Astrocyte of the spinal cord (primary cell): ENCODE measurements around the gene MAFF.

Experiments used
- DNase-seq: peaks from one replicate; pipeline ENCODE4 v3.0.0; 2011; ENCODE audit warnings: low read depth, low spot score
- H3K4me3 ChIP-seq: 2 replicates; pipeline ENCODE4 v1.5.1; 2011; ENCODE audit warnings: low read depth, mild to moderate bottlenecking, low read length, moderate library complexity
- in situ Hi-C: cut with HindIII; loops from 2 replicates; pipeline ENCODE4 v1.10.0; 2017; ENCODE audit warnings: low sequenced_read_pairs
- TF ChIP-seq, protein P1 (sequence below): IDR thresholded peaks from 2 replicates; pipeline ENCODE4 v1.5.1; 2012; ENCODE audit warnings: low read depth, mild to moderate bottlenecking, low read length, inconsistent platforms

The MAFF gene

GRCh38 chr22:38193580-38193979, 8.2 kb upstream of the MAFF start:
- TF ChIP-seq, protein P1, sequence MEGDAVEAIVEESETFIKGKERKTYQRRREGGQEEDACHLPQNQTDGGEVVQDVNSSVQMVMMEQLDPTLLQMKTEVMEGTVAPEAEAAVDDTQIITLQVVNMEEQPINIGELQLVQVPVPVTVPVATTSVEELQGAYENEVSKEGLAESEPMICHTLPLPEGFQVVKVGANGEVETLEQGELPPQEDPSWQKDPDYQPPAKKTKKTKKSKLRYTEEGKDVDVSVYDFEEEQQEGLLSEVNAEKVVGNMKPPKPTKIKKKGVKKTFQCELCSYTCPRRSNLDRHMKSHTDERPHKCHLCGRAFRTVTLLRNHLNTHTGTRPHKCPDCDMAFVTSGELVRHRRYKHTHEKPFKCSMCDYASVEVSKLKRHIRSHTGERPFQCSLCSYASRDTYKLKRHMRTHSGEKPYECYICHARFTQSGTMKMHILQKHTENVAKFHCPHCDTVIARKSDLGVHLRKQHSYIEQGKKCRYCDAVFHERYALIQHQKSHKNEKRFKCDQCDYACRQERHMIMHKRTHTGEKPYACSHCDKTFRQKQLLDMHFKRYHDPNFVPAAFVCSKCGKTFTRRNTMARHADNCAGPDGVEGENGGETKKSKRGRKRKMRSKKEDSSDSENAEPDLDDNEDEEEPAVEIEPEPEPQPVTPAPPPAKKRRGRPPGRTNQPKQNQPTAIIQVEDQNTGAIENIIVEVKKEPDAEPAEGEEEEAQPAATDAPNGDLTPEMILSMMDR = no peak
- no peak for DNase-seq
- in situ Hi-C loops = loop anchor here (25.0 kb wide), 1 partner anchor 119 kb away; the partner anchor contains the start of gene CSNK1E
- H3K4me3 ChIP-seq = no peak overlapping the region

DNA sequence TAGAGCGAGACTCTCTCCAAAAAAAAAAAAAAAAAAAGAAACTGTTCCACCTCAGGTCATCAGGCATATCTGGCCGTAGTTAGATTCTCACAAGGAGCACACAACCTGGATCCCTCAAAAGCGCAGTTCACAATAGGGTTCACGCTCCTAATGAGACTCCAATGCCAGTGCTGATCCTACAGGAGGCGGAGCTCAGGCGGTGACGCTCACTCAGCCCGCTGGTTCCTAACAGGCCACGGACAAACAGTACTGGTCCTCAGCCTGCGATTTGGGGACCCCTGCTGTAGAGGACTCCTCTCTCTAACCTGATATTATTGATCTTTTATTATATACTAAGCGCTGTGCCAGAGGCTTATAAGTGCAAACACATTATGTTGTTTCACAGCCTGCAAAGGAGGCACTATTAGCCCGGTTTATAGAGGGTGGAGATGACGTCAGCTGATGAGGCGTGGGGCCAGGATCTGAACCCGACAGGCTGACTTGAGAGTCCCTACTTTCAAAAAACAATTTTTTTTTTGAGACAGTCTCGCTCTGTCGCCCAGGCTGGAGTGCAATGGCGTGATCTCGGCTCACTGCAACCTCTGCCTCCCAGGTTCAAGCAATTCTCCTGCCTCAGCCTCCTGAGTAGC, 4.9 kb upstream of the MAFF start:
- TF ChIP-seq, protein P1 = no peak
- no peak for DNase-seq
- in situ Hi-C loops = loop anchor here (25.0 kb wide), 1 partner anchor 115 kb away; the partner anchor contains the start of gene CSNK1E
- H3K4me3 ChIP-seq = no peak overlapping the region

- in situ Hi-C loops = loop anchor here (25.0 kb wide), 1 partner anchor 112 kb away; the partner anchor contains the start of gene CSNK1E
- DNase-seq = no peak
- TF ChIP-seq, protein P1 = no peak
- no peak overlapping the region for H3K4me3 ChIP-seq
These were observed 1.8 kb upstream of the MAFF start for GRCh38 chr22:38199826-38200559.

DNA sequence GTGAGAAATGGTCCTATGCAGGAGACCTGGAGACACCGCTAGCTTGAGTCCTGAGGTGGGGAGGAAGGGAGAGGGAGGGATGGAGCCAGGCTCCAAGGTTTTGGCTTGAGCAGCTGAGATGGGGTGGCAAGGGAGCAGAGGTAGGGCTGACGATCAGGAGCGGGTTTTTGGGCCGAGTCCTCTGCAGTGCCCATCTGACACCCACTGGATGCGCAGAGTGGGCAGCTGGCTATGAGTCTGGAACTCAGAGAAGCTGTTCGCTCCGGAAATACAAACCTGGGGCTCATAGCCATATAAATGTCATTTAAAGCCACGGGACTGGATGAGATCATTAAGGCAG, 453 bp upstream of the MAFF start:
- in situ Hi-C loops = no loop called here

DNA sequence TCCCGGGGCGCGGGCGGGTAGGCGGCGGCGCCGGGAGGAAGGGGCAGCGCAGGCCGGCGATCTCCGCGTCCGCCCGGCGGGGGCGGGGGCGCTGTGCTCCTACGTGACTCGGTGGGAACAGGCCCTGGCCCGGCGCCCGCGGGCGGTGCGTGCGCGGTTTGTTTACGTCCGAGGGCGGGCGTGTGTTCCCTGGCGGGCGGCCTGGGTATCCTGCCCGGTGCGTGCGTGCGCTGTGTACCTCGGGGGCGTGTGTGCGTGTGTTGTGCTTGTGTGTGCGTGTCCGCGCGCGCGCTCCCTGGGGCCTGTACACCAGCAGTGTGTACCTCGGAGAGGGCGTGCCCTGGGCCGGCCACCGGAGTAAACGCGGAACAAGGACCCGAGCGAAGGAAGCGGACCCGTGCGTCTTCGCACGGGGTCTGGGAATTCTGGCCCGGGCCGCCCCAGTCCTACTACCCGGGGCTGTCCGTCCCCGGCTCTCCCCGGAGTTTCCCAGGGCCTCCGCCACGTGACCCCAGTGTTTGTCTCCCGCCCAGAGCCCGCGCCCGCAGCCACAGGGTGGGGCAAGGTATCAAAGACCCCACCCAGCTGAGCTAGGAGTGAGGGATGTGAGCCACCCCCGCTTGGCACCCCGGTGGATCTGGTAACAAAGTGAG, 769 bp downstream of the MAFF start:
- H3K4me3 ChIP-seq = peak overlapping the region; percentile 68
- in situ Hi-C loops = no loop called here
- DNase-seq = peak; percentile 90
- TF ChIP-seq, protein P1 = no peak

More for the DNA sequence above, 453 bp upstream of the MAFF start:
- DNase-seq = no peak
- TF ChIP-seq, protein P1 = no peak
- H3K4me3 ChIP-seq = peak overlapping the region; percentile 42

DNA sequence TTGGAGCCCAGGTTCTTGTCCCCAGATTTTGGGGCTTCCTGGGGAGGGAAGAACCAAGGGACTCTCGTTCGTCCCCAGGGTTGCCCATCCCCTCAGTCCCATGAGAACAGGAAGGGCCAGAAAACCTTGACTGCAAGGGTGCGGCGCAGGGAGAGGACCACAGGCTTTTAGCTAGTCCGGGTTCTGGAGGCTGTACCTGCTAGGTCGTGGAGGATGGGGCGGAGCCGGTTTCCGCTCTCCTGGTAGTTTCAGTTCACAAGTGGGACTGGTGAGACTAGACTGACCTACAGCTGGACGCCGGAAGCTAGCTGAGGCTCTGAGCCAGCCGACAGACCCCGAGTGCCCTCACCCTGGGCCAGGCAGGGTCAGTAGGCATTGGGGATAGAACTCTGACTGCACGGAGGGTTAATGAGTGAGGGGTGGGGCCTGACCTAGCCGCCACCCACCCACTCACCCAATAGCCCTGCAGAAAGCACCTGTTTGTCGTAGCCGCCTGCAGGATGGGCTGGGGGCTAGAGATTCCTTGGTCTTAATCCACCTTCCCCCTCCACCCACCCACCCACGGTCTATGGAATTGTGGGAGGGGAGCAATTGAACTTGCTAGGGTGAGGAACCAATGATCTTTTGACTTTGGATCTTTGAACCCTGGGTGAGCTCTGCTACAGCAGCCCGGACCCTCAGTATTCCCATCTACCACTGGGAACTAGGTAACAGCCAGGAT, 1.5 kb downstream of the MAFF start:
- in situ Hi-C loops = no loop called here
- TF ChIP-seq, protein P1 = no peak

More for the DNA sequence above, 1.5 kb downstream of the MAFF start:
- DNase-seq = peak; percentile 34
- peak overlapping the region; percentile 68 for H3K4me3 ChIP-seq
